CD4-positive, alpha-beta T cell treated with Interferon gamma for 1 hour (primary cell): ENCODE measurements around the gene ADAMTSL2.
A peak's percentile ranks its signal among the peaks of the same experiment; 100 is the strongest.

ENCODE experiments used
- DNase-seq: peaks from one replicate; pipeline ENCODE4 v3.0.0-alpha.2; 2020

ADAMTSL2 gene

DNA sequence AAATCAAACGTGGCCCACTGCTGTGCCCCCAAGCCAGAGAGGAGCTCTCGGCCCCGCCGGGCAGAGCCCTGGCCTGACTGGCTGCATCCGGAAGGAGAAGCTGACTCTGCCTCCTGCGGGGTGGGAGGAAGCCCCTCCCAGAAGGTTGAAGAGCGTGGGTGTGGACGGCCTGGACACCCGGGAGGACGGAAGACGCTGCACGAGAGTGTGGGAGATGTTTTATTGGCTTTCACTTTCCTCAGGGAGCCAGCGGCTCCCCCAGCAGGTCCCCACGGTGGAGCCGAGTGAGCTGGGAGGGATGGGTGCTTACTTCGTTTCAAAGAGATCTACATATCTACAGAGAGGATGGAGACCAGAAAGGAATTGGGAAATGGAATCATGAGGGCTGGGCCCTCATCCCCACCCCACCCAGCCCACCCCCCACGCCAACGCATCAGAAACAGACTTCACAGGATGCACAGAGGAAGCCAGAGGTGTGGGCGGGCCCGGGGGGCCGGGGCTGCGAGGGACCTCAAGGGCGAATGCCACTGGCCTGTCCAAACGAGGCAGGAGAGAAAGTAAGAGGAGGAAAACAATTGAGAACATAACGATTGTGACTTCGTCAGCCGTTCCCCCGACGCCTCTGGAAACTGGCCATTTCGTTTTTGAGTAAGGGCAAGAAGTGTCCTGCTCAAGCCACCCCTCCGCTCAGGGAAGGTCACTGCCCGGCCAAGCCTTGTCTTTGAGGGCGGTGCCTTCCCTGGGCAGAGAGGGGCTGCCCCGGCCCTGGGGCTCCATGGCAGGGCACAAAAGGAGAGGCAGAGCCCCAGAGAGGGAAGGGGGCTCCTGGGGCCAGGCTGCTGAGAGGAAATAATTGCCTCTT is 42.6 kb downstream of the ADAMTSL2 start:
- no peak for DNase-seq

- no peak for DNase-seq
Measured at GRCh38 chr9:133577737-133578112, 43.2 kb downstream of the ADAMTSL2 start.

GRCh38 chr9:133578524-133579441 is 44.3 kb downstream of the ADAMTSL2 start:
- DNase-seq = no peak

DNA sequence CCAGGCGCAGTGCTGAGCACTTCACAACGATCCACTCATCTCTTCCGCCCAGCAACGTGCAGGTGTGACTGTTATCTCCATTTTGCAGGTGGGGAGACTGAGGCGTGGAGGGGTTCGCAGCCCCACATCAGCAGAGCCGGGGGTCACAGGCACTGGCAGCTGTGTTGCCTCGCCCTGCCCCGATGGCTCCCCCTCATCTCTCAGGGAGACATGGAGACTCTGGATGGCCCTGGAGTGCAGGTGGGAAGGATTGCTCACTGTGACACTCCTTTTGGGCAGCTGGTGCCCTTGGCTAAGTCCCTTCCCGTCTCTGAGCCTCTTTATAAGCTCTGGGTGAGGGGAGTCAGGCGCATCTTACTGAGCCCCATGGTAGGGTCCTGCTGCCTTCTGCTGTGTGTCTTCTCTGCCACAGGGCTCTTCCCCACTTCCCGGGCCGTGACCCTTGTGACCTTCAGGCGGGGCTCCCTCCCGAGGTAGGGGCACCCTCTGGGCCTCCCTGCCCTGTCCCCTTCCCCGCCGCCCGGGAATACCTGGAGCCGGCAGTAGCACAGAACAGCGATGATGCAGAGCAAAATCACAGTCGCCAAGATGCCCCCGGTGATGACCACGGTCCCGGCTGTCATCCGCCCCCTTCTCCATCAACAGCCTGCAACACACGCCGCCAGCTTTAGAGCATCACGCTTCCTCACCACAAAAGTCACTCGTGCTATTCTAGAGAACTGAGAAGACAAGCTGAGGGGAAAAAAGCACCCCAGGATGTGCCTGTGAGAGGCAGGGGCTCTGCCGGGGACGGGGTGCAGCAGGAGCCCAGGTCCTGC is 45.3 kb downstream of the ADAMTSL2 start:
- no peak for DNase-seq

DNA sequence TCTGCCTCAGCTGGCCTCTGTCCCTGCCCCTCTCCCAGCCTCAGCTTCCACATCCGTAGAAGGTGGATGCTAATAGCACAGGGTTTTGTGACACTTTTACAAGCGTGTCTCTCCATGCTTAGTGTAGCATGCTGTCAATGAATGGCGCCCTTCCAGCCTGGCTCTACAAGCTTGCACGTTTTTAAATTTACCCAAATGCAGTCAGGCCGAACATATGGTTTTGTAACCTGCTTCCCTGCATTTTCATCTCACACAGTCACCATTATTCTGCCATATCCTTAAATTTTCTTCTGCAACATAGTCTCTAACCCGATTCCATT is 45.9 kb downstream of the ADAMTSL2 start:
- DNase-seq = no peak

GRCh38 chr9:133581011-133581410 is 46.5 kb downstream of the ADAMTSL2 start:
- no peak for DNase-seq

- DNase-seq = no peak
Measured at GRCh38 chr9:133581513-133582343, 47.2 kb downstream of the ADAMTSL2 start.

- DNase-seq = no peak
Measured at GRCh38 chr9:133582501-133583045, 48.1 kb downstream of the ADAMTSL2 start.

DNA sequence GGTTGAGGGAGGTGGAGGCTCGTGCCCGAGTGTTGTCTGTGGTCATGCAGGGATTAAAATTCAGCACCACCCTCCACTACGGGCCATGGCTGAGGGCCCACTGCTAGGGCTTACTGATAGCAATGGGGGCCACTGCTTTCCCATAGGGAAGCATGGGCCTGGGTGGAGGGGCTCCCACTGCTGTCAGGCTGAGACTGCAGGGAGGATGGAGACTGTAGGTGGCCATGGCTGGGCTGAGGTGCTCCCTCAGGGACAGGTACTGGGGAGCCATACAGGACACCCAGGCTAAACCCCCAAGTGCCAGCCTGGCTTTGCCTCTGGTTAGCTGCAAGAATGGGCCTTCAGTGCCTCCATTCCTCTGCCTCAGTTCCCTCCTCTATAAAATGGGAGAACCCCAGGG is 48.6 kb downstream of the ADAMTSL2 start:
- no peak for DNase-seq

DNA sequence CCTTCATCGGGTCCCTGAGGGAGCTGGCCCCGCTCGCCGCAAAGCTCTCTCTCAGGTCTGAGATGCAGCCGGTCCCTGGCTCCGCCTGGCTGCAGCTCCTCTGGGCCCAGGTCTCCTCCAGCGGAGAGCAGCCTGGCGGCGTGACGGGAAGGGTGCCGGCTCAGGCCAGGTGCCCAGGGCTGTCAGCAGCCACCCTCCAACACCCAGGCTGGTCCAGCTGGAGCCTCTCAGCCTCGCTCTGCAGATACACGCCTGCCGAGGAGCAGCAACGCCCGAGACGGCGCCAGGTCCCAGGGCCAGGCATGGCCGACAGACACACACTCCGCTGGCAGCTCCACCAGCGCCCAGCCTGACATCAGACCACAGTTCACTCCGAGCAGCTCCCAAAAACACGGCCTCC is 49.1 kb downstream of the ADAMTSL2 start:
- DNase-seq = no peak

DNA sequence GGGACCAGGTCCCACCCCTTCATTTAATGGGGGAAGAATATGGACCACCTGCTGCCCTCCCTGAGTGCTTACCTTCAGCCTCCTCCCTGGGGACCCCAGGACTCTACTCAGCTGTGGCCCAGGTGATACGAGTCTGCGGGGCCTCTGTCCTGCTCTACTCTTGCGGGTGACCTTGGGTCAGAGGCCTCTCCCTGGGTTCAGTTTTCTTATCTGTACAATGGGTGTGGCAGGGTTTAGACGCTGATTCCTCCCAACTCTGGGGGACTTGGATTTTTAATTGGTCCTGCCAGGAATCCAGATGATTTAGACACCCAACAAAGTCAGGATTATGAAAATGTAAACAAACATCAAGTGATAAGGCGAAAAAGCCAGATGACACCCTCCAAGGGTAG is 49.7 kb downstream of the ADAMTSL2 start:
- no peak for DNase-seq

DNA sequence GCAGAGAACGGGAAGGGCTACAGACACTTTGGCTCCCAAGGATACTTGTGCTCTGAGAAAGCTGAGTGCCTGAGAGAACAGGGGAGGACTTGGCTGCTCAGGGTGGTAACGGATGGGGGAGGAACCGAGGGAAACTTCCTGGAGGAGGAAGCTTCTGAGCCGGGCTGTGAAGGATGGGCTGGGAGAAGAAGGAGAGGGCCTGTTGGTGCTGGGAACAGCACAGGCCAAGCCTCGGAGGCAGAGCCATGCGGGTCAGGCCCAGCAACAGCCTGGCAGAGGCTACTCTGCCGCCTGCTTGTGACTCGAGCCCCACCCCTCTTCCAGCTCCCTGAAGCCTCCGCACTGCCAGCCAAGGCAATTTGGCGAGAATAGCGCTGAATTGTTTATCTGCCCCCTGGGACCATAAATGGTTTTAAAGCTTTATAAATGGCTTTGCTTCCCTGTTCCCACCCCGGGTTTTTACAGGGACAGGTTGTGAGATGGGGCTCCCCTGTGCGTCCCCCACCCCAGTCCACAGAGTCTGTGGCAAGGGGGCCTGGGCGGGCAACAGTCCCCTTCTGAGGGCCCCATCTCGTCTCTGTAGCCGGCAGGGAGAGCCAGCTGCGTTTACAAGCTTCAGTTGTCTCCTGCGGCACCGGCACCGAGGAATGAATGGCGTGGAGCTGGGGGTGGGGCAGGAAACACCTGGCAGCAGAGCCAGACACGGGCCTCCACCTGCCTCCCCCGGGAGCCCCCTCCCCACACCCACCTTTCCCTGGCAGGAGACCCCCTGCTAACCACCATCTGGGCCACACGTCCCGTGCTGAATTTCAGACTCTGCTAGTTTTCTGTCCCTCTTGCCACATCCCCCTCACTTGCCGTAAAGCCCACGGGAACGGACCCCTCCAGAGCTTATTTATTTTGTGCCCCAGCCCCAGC is 50.3 kb downstream of the ADAMTSL2 start:
- peak; percentile 10 for DNase-seq

- DNase-seq = no peak
Measured at GRCh38 chr9:133585481-133586351, 51.2 kb downstream of the ADAMTSL2 start.

DNA sequence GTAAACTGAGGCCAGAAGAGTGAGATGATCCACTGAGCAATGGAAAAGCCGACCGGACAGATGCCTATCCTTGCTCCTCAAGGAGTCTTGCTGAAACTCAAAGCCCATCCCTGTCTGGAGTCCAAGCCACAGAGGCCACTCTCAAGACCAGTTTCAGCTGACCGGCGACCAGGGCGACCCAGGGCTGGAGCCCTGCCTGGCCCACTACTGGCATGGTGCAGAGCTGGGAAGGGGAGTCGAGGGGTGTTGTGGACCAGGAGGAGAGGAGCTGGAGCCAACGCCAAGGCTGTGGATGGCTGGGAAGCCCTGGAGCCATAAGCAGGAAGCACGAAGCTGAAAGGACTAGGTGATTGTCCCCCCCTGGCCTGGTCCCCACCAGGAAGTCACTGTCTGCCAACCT is 52.5 kb downstream of the ADAMTSL2 start:
- no peak for DNase-seq

GRCh38 chr9:133587466-133587865 is 53.0 kb downstream of the ADAMTSL2 start:
- no peak for DNase-seq

DNA sequence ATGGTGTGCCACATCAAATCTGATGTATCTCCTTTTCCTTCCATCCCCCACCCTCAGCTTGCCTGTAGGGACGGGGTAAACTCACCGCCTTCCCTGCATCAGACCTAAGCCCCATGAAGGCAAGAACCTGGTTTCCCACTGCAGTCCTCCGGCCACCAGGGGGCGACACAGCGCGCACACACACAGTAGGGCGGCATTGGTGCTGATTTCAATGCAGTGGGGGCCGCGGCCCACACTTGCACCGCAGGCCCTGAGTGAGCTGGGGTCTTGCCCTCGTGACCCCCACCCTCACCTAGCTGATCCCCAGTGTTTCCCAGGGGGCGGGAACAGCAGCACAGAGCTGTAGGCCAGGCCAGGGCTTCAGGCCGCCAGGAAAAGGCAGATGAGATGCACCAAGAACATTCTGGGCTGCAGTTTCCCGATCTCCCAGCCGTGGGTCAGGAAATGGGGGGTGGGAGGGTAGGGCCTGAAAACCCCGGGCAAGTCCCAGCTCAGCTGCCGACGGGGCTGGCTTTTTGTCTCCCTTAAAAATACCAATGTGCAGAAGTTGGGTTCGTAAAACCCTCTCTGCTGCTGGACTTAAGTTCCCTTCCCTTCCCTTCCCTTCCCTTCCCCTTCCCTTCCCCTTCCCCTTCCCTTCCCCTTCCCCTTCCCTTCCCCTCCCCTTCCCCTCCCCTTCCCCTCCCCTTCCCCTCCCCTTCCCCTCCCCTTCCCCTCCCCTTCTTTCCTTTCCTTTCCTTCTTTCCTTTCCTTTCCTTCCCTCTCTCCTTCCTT is 55.1 kb downstream of the ADAMTSL2 start:
- DNase-seq = peak; percentile 8

GRCh38 chr9:133590231-133590855 is 55.8 kb downstream of the ADAMTSL2 start:
- no peak for DNase-seq

- no peak for DNase-seq
Measured at GRCh38 chr9:133591116-133591910, 56.8 kb downstream of the ADAMTSL2 start.
